Naive thymus-derived CD8-positive, alpha-beta T cell (primary cell): ENCODE measurements around the gene LTBP1. TPM values are rescaled to one million over a fixed set of nuclear protein-coding genes. Genes with fewer than 3 reads are reported as not detected.

Experiments used
- ATAC-seq, 2 donors: fragments of 150-1000 bp; cut with Tn5 transposase in 1 of 2; sonication (Bioruptor Pico), chemical (Tn5 transposase) in 1 of 2; 1 replicate in 1 of 2; 2 replicates in 1 of 2; pipeline ENCODE4 v1.10.0; 2021; ENCODE audit warnings: mild to moderate bottlenecking in 2 of 2, moderate library complexity in 2 of 2
- POLR2A ChIA-PET: fragments of 350-600 bp; sonication (Branson Sonifier 250); formaldehyde crosslinking; loops from one replicate; lab custom pipeline; 2021; ENCODE audit warnings: antibody characterized with exemption; lab: Charles Lee
- DNase-seq, 10 donors: peaks; one replicate each; pipeline versions ENCODE4 v3.0.0 to v3.0.0-alpha.2; 2020 to 2022
- H3K27ac Mint-ChIP-seq, 10 donors: one replicate each; pipeline ENCODE4 v1.8.0; 2020 to 2022; ENCODE audit warnings: mild to moderate bottlenecking in 10 of 10, mixed read lengths in 10 of 10, moderate library complexity in 4 of 10, inconsistent platforms in 1 of 10
- H3K27me3 Mint-ChIP-seq, 5 donors: one replicate each; pipeline ENCODE4 v1.8.0; 2021 to 2022; ENCODE audit warnings: mixed read lengths in 5 of 5
- H3K36me3 Mint-ChIP-seq, 3 donors: one replicate each; pipeline ENCODE4 v1.8.0; 2020 to 2022; ENCODE audit warnings: mixed read lengths in 3 of 3, mild to moderate bottlenecking in 2 of 3, inconsistent platforms in 1 of 3
- H3K4me1 Mint-ChIP-seq, 4 donors: one replicate each; pipeline ENCODE4 v1.8.0; 2021 to 2022; ENCODE audit warnings: mixed read lengths in 4 of 4
- H3K4me3 Mint-ChIP-seq, 10 donors: one replicate each; pipeline ENCODE4 v1.8.0; 2020 to 2022; ENCODE audit warnings: mild to moderate bottlenecking in 10 of 10, mixed read lengths in 10 of 10, moderate library complexity in 6 of 10, inconsistent platforms in 1 of 10
- H3K9me3 Mint-ChIP-seq, 9 donors: one replicate each; pipeline ENCODE4 v1.8.0; 2020 to 2022; ENCODE audit warnings: mixed read lengths in 9 of 9, mild to moderate bottlenecking in 3 of 9, inconsistent platforms in 1 of 9, moderate library complexity in 1 of 9
- polyA plus RNA-seq, 3 donors: library from polyadenylated mRNA; unstranded; fragments of 300-500 nt; fragmentation: Illumina TruSeq; gene quantifications; one replicate each; pipeline ENCODE4 v1.2.3, GENCODE V29; 2021
- total RNA-seq, 8 experiments: library from RNA in 2 of 8; stranded (reverse) in 2 of 8; gene quantifications; one replicate each; pipeline ENCODE4 v1.2.3 and lab custom pipeline; 2021 to 2026

The LTBP1 gene
- total and polyA plus RNA-seq, 5 experiments from 2014 or later, result 0.02 TPM; not detected in 4

- DNase-seq, result no peak
- no peak for ATAC-seq
- H3K36me3 Mint-ChIP-seq, result no peaks in the 10 kb centered on the region
- no peak overlapping the region for H3K27ac Mint-ChIP-seq
- peaks cover 0 to 1% (median 0%) of the 10 kb centered on the region in 9 donors for H3K9me3 Mint-ChIP-seq
- no peak overlapping the region for H3K4me3 Mint-ChIP-seq
- peaks cover 0 to 11% (median 0%) of the 10 kb centered on the region in 4 donors for H3K4me1 Mint-ChIP-seq
- POLR2A ChIA-PET, result no interaction called here
- peaks cover 8 to 26% (median 10%) of the 10 kb centered on the region in 5 donors for H3K27me3 Mint-ChIP-seq
These were observed 139.8 kb downstream of the LTBP1 start for GRCh38 chr2:33086400-33087015.

- peaks cover 0 to 2% (median 0%) of the 10 kb centered on the region in 4 donors for H3K4me1 Mint-ChIP-seq
- H3K27ac Mint-ChIP-seq, result no peak overlapping the region
- H3K9me3 Mint-ChIP-seq, result peaks cover 0 to 6% (median 0%) of the 10 kb centered on the region in 9 donors
- H3K27me3 Mint-ChIP-seq, result peaks cover 2 to 31% (median 10%) of the 10 kb centered on the region in 5 donors
- DNase-seq (no peak), ATAC-seq (no peak)
- H3K4me3 Mint-ChIP-seq, result no peak overlapping the region
- POLR2A ChIA-PET, result no interaction called here
- no peaks in the 10 kb centered on the region for H3K36me3 Mint-ChIP-seq
These were observed 143.9 kb downstream of the LTBP1 start for GRCh38 chr2:33090553-33091134.

GRCh38 chr2:33091541-33092123 is 144.9 kb downstream of the LTBP1 start:
- Mint-ChIP-seq H3K27ac (no peak overlapping the region), H3K9me3 (peaks cover 0 to 12% (median 0%) of the 10 kb centered on the region in 9 donors), H3K27me3 (peaks cover 0 to 35% (median 10%) of the 10 kb centered on the region in 5 donors), H3K4me3 (no peak overlapping the region), H3K36me3 (no peaks in the 10 kb centered on the region), H3K4me1 (no peaks in the 10 kb centered on the region)
- POLR2A ChIA-PET, result no interaction called here
- DNase-seq (no peak), ATAC-seq (no peak)

- ATAC-seq, result no peak
- H3K9me3 Mint-ChIP-seq, result peaks cover 0 to 12% (median 0%) of the 10 kb centered on the region in 9 donors
- POLR2A ChIA-PET, result no interaction called here
These were observed 146.7 kb downstream of the LTBP1 start for GRCh38 chr2:33093283-33093993.

DNA sequence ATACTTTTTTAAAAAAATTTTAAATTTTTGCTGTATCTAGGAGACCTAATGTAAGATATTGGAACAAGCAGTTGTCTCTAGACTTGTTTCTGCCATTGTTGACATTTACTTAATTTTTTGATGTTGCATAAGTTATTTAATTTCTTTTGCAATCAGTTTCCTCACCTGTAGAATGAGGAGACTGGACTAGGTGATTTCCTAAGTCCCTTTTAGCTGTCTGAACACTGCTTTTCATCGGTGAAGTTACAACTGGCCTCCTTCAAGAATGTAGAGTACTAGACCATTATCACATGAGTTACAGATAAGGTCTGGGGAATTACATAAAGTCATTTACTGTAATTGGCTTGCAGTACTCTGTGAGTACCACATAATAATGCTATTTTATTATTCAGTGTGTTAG is 147.6 kb downstream of the LTBP1 start:
- POLR2A ChIA-PET, result no interaction called here
- no peak overlapping the region for H3K27ac Mint-ChIP-seq
- ATAC-seq (no peak), DNase-seq (no peak)
- H3K36me3 Mint-ChIP-seq, result no peaks in the 10 kb centered on the region
- no peak overlapping the region for H3K4me3 Mint-ChIP-seq
- H3K4me1 Mint-ChIP-seq, result no peaks in the 10 kb centered on the region
- H3K9me3 Mint-ChIP-seq, result peaks cover 0 to 12% (median 0%) of the 10 kb centered on the region in 9 donors
- H3K27me3 Mint-ChIP-seq, result peaks cover 0 to 38% (median 11%) of the 10 kb centered on the region in 5 donors

More at GRCh38 chr2:33093283-33093993, 146.7 kb downstream of the LTBP1 start:
- H3K4me1 Mint-ChIP-seq, result no peaks in the 10 kb centered on the region
- peaks cover 0 to 38% (median 11%) of the 10 kb centered on the region in 5 donors for H3K27me3 Mint-ChIP-seq
- no peak overlapping the region for H3K4me3 Mint-ChIP-seq
- H3K27ac Mint-ChIP-seq, result no peak overlapping the region
- no peak for DNase-seq
- H3K36me3 Mint-ChIP-seq, result no peaks in the 10 kb centered on the region

DNA sequence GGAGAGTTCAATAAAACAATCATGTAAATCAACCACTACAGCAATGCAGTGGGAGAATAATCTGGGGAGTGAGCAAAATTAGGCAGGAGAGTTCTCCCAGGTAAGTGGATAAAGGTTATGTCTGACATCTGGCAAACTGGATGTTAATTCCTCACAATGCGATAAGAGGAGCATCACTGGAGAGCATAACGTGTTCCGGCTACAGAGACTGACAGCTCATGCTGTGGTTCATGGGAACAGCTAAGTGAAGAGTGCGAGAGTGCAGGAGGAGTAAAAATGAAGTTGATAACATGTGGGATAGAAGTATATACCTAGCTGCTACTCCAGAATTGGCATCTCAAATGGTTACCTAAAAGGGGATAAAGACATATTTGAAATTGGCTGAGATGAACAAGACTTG is 153.2 kb downstream of the LTBP1 start:
- Mint-ChIP-seq H3K27me3 (peaks cover 3 to 38% (median 18%) of the 10 kb centered on the region in 5 donors), H3K27ac (no peak overlapping the region), H3K4me3 (no peak overlapping the region), H3K36me3 (no peaks in the 10 kb centered on the region), H3K9me3 (peaks cover 0 to 12% (median 0%) of the 10 kb centered on the region in 9 donors), H3K4me1 (no peaks in the 10 kb centered on the region)
- ATAC-seq (no peak), DNase-seq (no peak)
- POLR2A ChIA-PET, result no interaction called here

GRCh38 chr2:33100921-33101320 is 154.2 kb downstream of the LTBP1 start:
- peaks cover 3 to 32% (median 17%) of the 10 kb centered on the region in 5 donors for H3K27me3 Mint-ChIP-seq
- peaks cover 0 to 5% (median 0%) of the 10 kb centered on the region in 9 donors for H3K9me3 Mint-ChIP-seq
- H3K4me3 Mint-ChIP-seq, result no peak overlapping the region
- no peak overlapping the region for H3K27ac Mint-ChIP-seq
- DNase-seq, result no peak
- H3K4me1 Mint-ChIP-seq, result no peaks in the 10 kb centered on the region
- POLR2A ChIA-PET, result no interaction called here
- H3K36me3 Mint-ChIP-seq, result no peaks in the 10 kb centered on the region
- no peak for ATAC-seq

DNA sequence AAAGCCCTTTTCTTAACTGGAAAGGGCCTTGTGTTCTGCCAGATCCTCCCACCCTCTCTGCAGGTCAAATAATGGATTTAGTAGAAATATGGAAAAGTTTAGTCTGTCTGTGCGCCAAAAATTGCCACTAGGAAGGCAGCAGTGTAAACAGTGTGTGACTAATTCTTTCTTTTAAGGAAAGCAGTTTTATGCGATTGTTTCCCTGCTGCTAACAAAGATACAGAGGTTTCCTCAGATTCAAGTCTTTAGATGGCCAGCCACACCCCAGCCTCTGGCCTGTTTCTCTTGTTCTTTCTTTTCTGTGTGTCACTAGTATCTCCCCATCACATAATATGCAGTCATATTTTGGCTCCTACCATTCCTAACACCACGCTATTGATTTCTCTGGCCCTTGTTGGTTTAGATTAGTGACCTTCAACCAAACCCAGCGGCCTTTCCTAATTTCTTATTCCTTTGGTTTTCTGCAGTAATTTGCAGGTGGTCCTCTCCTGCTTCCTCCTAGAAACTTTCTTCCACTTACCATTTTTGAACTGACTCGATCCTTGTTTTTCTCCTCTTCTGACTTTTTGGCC is 157.4 kb downstream of the LTBP1 start:
- Mint-ChIP-seq H3K4me3 (no peak overlapping the region), H3K27ac (no peak overlapping the region), H3K36me3 (no peaks in the 10 kb centered on the region), H3K4me1 (no peaks in the 10 kb centered on the region), H3K27me3 (peaks cover 14 to 36% (median 22%) of the 10 kb centered on the region in 5 donors), H3K9me3 (peaks cover 0 to 5% (median 0%) of the 10 kb centered on the region in 9 donors)
- no peak for DNase-seq
- POLR2A ChIA-PET, result interaction anchor here (0.7 kb wide), 1 partner anchor 362 kb away, joined by 5 read pairs; no protein-coding TSS in a partner anchor
- ATAC-seq, result no peak

- POLR2A ChIA-PET, result no interaction called here
- no peak overlapping the region for H3K27ac Mint-ChIP-seq
- peaks cover 14 to 40% (median 22%) of the 10 kb centered on the region in 5 donors for H3K27me3 Mint-ChIP-seq
- ATAC-seq, result no peak
- H3K4me1 Mint-ChIP-seq, result no peaks in the 10 kb centered on the region
- no peak for DNase-seq
- H3K9me3 Mint-ChIP-seq, result peaks cover 0 to 5% (median 0%) of the 10 kb centered on the region in 9 donors
- H3K36me3 Mint-ChIP-seq, result no peaks in the 10 kb centered on the region
- no peak overlapping the region for H3K4me3 Mint-ChIP-seq
These were observed 158.0 kb downstream of the LTBP1 start for GRCh38 chr2:33104726-33105125.

GRCh38 chr2:33106115-33106514 is 159.4 kb downstream of the LTBP1 start:
- H3K4me1 Mint-ChIP-seq, result no peaks in the 10 kb centered on the region
- peaks cover 15 to 54% (median 28%) of the 10 kb centered on the region in 5 donors for H3K27me3 Mint-ChIP-seq

GRCh38 chr2:33107690-33108482 is 161.1 kb downstream of the LTBP1 start:
- Mint-ChIP-seq H3K9me3 (peaks cover 0 to 4% (median 0%) of the 10 kb centered on the region in 9 donors), H3K27ac (no peak overlapping the region), H3K27me3 (peaks cover 15 to 58% (median 30%) of the 10 kb centered on the region in 5 donors), H3K36me3 (no peaks in the 10 kb centered on the region), H3K4me1 (no peaks in the 10 kb centered on the region), H3K4me3 (no peak overlapping the region)
- POLR2A ChIA-PET, result no interaction called here
- ATAC-seq (no peak), DNase-seq (no peak)

More at GRCh38 chr2:33106115-33106514, 159.4 kb downstream of the LTBP1 start:
- ATAC-seq (no peak), DNase-seq (no peak)
- Mint-ChIP-seq H3K9me3 (peaks cover 0 to 5% (median 0%) of the 10 kb centered on the region in 9 donors), H3K4me3 (no peak overlapping the region), H3K36me3 (no peaks in the 10 kb centered on the region), H3K27ac (no peak overlapping the region)
- POLR2A ChIA-PET, result no interaction called here
